ENCODE results near the gene ARPC5. TPM values are rescaled to one million over a fixed set of nuclear protein-coding genes. Genes with fewer than 3 reads are reported as not detected.

ARPC5 gene
- total RNA-seq, 1 experiment from 2014 or later: 158 TPM

DNA sequence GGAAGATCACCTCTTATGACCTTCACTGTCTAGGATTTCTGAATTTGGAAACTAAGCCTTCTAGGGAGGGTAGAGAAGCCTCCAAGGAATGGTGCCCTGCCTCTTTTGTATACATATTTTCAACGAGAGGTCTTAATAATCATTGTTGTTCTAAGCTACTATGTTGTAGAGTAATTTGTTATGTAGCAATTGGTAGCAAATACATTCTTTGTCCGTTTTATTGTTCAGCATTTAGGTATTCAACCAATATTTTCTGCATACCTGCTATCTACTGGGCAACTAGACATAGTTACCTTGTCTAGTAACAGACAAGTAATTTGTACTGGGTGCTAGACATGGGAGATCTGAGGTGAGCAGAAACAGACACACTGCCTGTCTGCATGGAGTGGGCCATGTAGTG, 24.6 kb downstream of the ARPC5 start:
- H3K4me3 ChIP-seq (ENCODE audit: low read depth, low read length, poor library complexity, severe bottlenecking): no peak overlapping the region
- intact Hi-C loops (cut with micrococcal nuclease; ENCODE audit: unreplicated experiment): no loop called here
- H3K4me1 ChIP-seq (ENCODE audit: insufficient read depth, low read length, poor library complexity, severe bottlenecking): peaks cover 9% of the 10 kb centered on the region
- H3K27me3 ChIP-seq (replicated peaks; ENCODE audit: insufficient read depth, low read depth, low read length, poor library complexity): no peaks in the 10 kb centered on the region
- no peaks in the 10 kb centered on the region for H3K36me3 ChIP-seq (ENCODE audit: insufficient read depth, low read length, poor library complexity, severe bottlenecking)
- no TSS peak for BruUV-seq (replicated peaks)
- no peaks in the 10 kb centered on the region for H3K9me3 ChIP-seq (ENCODE audit: low read depth, low read length, poor library complexity, severe bottlenecking)
- DNase-seq (ENCODE audit: low spot score): no peak
- no peak for TF ChIP-seq EZH2 (IDR thresholded peaks at IDR 0.05; ENCODE audit: borderline replicate concordance, low read depth, low read length, poor library complexity, severe bottlenecking)
- TF ChIP-seq, protein P1, sequence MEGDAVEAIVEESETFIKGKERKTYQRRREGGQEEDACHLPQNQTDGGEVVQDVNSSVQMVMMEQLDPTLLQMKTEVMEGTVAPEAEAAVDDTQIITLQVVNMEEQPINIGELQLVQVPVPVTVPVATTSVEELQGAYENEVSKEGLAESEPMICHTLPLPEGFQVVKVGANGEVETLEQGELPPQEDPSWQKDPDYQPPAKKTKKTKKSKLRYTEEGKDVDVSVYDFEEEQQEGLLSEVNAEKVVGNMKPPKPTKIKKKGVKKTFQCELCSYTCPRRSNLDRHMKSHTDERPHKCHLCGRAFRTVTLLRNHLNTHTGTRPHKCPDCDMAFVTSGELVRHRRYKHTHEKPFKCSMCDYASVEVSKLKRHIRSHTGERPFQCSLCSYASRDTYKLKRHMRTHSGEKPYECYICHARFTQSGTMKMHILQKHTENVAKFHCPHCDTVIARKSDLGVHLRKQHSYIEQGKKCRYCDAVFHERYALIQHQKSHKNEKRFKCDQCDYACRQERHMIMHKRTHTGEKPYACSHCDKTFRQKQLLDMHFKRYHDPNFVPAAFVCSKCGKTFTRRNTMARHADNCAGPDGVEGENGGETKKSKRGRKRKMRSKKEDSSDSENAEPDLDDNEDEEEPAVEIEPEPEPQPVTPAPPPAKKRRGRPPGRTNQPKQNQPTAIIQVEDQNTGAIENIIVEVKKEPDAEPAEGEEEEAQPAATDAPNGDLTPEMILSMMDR (conservative IDR thresholded peaks at IDR 0.05; ENCODE audit: low read depth, low read length): no peak
- ChIA-PET POLR2A (ENCODE audit: low non-redundant PET) (no interaction called here), CTCF (no interaction called here)
- H3K27ac ChIP-seq (ENCODE audit: low read depth, low read length, poor library complexity, severe bottlenecking): no peak overlapping the region

DNA sequence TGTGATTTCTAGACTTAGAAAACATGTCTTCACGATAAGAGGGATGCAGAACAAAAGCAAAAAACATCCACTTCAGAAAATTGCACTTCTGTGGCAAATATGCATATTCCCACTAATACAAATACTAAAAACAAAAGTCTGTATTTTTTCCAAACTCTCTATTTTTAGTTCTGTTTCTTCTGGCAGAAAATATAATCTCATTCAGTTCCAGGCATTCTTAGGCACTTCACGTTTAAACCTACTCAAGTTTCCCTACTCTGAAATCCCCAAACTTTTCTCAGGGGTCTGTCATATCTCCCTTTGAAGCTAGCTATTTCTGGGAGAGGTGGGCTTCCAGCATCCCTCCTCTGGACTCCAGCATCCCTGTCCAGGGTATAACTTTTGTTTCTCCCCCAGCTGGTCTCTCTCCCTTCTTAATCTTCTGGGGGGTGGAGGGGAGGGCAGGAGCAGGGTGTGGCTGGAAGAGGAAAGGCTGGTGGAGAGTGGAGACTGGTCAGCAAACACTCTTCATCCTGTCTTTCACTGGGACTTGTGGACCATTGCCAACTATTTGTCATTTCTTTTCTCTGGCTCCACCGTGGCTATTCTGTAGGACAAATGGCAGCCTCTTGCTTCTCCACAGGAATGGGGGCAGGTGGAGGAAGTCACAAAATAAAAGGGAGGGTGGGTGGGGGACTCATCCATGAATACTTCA, 25.7 kb downstream of the ARPC5 start:
- POLR2A ChIA-PET (ENCODE audit: low non-redundant PET): interaction anchor here (0.6 kb wide), 1 partner anchor 241 kb away, joined by 3 read pairs; no protein-coding TSS in a partner anchor
- TF ChIP-seq, protein P1 (conservative IDR thresholded peaks at IDR 0.05; ENCODE audit: low read depth, low read length): no peak
- no peak for TF ChIP-seq EZH2 (IDR thresholded peaks at IDR 0.05; ENCODE audit: borderline replicate concordance, low read depth, low read length, poor library complexity, severe bottlenecking)
- no peak for DNase-seq (ENCODE audit: low spot score)

DNA sequence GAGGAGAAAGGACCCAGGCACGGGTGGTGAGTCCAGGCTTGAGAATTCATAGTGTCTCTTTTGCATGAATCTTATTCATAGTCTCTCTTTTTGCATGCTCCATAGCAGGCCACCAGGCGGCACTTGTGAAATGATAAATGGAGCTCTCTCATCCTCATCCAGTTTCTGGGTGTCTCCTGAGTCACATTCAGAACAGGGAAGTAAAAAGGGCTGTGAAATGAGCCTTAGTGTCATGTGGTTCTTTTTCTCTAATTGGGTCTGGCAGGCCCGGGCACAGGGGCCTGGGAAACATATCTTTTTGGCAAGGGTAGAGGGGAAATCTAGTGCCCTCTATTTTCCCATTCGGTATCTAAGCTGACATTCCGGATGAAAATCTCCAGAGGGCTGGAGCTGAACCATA, 26.3 kb downstream of the ARPC5 start:
- Histone ChIP-seq H3K4me1 (ENCODE audit: insufficient read depth, low read length, poor library complexity, severe bottlenecking) (peaks cover 9% of the 10 kb centered on the region), H3K9me3 (ENCODE audit: low read depth, low read length, poor library complexity, severe bottlenecking) (no peaks in the 10 kb centered on the region), H3K27ac (ENCODE audit: low read depth, low read length, poor library complexity, severe bottlenecking) (no peak overlapping the region), H3K36me3 (ENCODE audit: insufficient read depth, low read length, poor library complexity, severe bottlenecking) (no peaks in the 10 kb centered on the region), H3K4me3 (ENCODE audit: low read depth, low read length, poor library complexity, severe bottlenecking) (no peak overlapping the region), H3K27me3 (replicated peaks; ENCODE audit: insufficient read depth, low read depth, low read length, poor library complexity) (no peaks in the 10 kb centered on the region)
- intact Hi-C loops (cut with micrococcal nuclease; ENCODE audit: unreplicated experiment): loop anchor here (2.0 kb wide), 1 partner anchor 307 kb away; no protein-coding TSS in a partner anchor
- DNase-seq (ENCODE audit: low spot score): peak; percentile 83
- no TSS peak for BruUV-seq (replicated peaks)
- TF ChIP-seq, protein P1 (conservative IDR thresholded peaks at IDR 0.05; ENCODE audit: low read depth, low read length): peak; percentile 72
- no peak for TF ChIP-seq EZH2 (IDR thresholded peaks at IDR 0.05; ENCODE audit: borderline replicate concordance, low read depth, low read length, poor library complexity, severe bottlenecking)
- CTCF ChIA-PET: interaction anchor here (0.6 to 1.6 kb wide), 6 partner anchors 23 to 1083 kb away, joined by 3 to 16 read pairs (median 4); no protein-coding TSS in a partner anchor
- POLR2A ChIA-PET (ENCODE audit: low non-redundant PET): interaction anchor here (0.6 kb wide), 1 partner anchor 241 kb away, joined by 3 read pairs; no protein-coding TSS in a partner anchor

More for the DNA sequence above, 25.7 kb downstream of the ARPC5 start:
- Histone ChIP-seq H3K4me3 (ENCODE audit: low read depth, low read length, poor library complexity, severe bottlenecking) (no peak overlapping the region), H3K27ac (ENCODE audit: low read depth, low read length, poor library complexity, severe bottlenecking) (no peak overlapping the region), H3K9me3 (ENCODE audit: low read depth, low read length, poor library complexity, severe bottlenecking) (no peaks in the 10 kb centered on the region), H3K36me3 (ENCODE audit: insufficient read depth, low read length, poor library complexity, severe bottlenecking) (no peaks in the 10 kb centered on the region), H3K4me1 (ENCODE audit: insufficient read depth, low read length, poor library complexity, severe bottlenecking) (peaks cover 9% of the 10 kb centered on the region), H3K27me3 (replicated peaks; ENCODE audit: insufficient read depth, low read depth, low read length, poor library complexity) (no peaks in the 10 kb centered on the region)
- CTCF ChIA-PET: interaction anchor here (0.6 to 1.6 kb wide), 6 partner anchors 23 to 1082 kb away, joined by 3 to 16 read pairs (median 4); no protein-coding TSS in a partner anchor
- intact Hi-C loops (cut with micrococcal nuclease; ENCODE audit: unreplicated experiment): loop anchor here (2.0 kb wide), 1 partner anchor 307 kb away; no protein-coding TSS in a partner anchor
- BruUV-seq (replicated peaks): no TSS peak

Measured in A673 (cell line).